Measurements from ENCODE around the gene BORCS5.

The BORCS5 gene

DNA sequence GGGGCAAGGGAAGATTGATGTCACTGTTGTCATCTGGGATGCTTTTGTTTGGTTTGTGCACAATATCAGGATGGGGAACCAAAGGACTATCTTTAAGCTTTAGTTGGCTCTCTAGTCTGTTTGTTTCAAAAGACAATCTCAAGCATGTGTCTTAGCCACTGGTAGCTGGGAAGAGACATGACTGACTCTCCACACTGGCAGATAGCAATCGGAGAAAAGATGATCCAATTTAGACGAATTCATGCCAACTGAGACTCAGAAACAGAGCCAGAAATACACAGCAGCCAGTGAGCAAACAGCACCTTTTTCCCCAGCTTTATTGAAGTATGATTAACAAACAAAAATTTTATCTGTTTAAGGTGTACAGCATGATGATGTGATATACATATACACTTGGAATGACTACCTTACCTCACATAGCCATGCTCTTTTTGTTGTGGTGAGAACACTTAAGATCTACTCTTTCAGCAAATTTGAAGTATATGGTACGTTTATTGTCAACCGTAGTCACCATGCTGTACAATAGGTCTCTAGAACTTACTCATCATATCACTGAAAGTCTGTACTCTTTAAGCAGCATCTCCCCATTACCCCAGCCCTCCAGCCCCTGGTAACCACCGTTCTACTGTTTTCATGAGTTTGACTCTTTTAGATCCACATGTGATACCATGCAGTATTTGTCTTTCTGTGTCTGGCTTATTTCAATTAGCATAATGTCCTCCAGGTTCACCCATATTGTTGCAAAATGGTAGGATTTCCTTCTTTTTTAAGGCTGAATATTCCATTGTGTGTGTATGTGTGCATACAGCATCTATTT is 155.2 kb downstream of the BORCS5 start:
- DNase-seq (ENCODE audit: low read depth) = no peak

DNA sequence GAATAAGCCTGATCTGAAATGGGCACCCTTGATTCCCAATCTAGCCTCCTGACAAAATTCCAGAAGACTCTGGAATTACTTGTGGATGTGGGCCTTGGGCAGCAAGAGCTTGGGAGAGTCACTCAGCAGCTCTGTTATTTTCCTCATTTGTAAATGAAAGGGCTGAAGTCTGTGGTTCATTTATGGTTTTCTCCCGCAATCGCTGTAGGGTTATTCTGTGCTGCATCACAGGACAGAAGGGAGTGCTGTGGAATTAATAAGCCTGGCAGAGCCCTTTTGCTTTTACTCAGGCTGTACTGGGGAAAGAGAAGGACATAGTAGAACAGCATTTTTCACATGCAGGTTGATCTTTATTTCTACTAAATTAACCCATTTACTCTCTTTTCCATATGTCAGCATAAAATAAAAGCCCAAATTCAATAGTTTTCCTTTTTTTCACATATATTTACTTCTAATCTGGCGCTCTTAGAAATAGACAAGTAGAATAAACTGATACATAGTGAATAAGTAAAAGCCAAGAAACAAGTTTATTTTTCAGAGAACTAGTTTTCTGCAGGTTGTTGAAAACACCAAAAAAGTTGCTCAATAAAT is 156.6 kb downstream of the BORCS5 start:
- DNase-seq (ENCODE audit: low read depth) = no peak

DNA sequence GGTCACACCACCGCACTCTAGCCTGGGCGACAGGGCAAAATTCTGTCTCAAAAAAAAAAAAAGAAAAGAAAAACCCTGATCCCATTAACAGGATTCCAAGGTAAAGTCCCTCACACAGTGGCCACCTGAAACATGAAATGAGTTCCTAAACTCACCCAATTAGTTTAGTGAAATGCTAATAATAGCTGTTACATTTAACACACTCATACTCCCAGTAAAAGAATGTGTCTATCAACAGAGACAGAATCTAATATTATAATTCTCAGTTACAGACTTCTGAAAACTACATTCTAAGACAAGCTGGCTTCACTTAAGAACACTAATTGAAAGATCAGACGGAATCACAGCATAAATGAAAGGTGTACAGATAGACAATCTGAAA is 161.6 kb downstream of the BORCS5 start:
- DNase-seq (ENCODE audit: low read depth) = no peak

DNA sequence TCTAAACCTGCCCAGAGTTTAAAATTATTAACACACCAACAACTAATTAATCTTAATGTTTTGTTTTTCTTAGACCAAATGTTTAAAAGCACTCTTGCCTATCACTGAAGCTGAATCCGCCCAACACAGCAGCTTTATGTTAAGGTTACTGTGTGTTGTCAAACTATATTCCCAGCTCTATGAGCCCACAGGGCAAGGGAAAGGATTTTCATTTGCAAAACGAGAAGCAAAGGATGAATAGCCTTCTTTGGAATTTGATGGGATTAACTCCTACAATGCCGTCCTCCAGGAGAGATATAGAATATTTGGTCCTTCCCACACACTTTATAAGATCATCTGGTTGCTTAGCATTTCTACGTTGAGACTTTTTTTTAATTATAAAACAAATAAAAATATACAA is 162.0 kb downstream of the BORCS5 start:
- no peak for DNase-seq (ENCODE audit: low read depth)
